H54 (cell line): Measurements from ENCODE around the gene NTSR1.

Experiments
- DNase-seq: peaks from one replicate; pipeline ENCODE4 v3.0.0; 2011; ENCODE audit warnings: low spot score, mixed read lengths; ENCODE audit not compliant: insufficient read length
- FAIRE-seq: peaks from 3 replicates; lab custom pipeline; 2011; peaks lifted over from hg19 to GRCh38; lab: Jason Lieb, UNC
- POLR2A ChIP-seq: IDR thresholded peaks from 2 replicates; pipeline ENCODE4 v1.6.1; 2011; ENCODE audit warnings: low read depth, mild to moderate bottlenecking, low read length

NTSR1 gene

DNA sequence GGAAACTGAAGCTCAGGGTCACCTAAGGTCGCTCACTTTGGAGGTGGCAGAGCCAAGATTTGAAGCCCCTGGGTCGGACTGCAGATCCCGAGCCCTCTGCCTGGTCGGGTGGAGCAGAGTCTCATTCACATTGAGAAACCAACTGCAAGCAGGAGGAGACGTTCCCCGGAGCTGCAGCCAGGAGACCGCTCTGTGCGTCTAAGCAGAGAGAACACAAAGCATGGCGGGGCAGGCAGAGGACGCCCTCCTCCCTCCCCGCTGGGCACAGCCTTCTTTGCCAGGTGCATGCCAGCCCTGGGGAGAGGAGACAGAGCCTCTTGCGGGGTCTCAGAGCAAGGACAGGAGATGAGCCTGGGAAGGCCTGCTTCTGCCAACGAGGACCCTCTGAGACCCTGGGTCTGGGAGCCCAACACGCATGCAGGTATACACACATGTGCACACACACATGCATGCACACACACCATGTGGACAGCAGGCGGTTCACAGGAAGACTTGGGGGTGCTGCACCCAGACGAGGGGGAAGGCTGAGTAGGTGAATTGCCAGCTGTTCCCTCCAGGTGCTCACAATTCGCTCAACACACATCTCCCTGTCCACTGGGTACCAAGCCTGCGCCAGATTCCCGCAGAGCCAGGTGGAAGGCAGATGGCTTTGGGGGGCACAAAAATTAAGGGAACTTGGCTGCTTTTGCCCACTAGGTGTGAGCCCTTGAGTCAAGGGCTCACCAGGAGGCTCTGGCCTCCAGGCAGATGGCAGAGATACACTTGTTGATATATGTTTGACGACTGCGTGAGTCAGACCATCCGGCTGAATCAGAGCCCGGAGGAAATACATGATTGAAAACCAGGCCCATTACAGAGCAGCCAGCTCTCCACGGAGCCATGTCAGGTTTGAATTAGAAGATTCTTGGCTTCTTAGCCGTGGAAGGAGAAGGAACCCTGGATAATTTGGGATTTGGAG is 5.5 kb upstream of the NTSR1 start:
- peak; percentile 99 for DNase-seq
- no peak for TF ChIP-seq POLR2A
- peak; percentile 38 for FAIRE-seq

DNA sequence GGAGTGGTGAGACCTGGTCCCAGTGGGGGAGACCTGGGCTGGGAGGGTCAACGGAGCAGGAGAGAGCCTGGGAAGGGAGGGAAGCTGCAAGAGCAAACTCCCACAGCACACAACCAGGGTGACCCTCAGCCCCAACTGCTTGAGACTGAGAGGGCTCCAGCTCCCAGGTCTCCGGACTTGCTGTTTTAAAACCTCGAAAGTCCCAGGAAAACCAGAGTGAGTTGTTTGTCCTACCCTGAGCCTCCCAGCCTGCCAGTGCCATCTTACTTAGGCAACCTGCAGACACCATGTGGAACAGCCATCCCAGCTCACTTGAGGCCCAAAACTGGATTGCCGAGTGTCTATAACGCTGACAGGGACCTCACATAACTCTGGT is 4.8 kb upstream of the NTSR1 start:
- DNase-seq (no peak), FAIRE-seq (no peak)
- TF ChIP-seq POLR2A: no peak

DNA sequence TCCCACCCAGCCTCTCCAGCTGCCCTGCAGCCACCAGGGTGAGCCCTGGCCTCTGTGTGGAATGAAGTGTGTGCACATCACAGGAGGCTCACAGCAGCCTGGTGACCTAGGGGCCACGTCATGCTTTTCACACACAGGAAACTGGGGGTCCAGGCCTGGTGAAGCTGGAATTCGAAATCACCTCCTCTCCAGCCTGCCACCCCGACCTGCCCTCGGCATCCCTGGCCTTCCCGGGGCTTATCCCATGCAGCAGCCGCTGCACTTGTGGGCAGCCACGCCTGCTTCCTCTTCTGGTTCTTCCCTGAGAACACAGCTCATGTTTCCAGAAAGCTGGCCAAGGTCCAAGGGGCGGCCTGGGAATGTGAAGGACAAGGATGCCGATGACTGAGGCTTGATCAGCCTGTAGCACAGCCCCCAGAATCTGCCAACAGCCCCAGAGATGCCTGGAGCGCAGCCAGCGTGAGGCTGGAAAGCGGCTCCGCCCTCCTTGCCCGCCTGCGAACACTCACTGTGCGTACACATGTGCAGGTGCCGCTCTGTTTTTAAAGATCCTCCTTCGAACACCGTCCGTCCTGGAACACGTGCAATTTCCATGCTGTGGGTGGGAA is 4.2 kb upstream of the NTSR1 start:
- DNase-seq (peak; percentile 92), FAIRE-seq (no peak)
- peak; percentile 10; the same call in 1 of the 2 replicates for TF ChIP-seq POLR2A

GRCh38 chr20:62705627-62706026 is 3.0 kb upstream of the NTSR1 start:
- FAIRE-seq (no peak), DNase-seq (no peak)
- no peak for TF ChIP-seq POLR2A

DNA sequence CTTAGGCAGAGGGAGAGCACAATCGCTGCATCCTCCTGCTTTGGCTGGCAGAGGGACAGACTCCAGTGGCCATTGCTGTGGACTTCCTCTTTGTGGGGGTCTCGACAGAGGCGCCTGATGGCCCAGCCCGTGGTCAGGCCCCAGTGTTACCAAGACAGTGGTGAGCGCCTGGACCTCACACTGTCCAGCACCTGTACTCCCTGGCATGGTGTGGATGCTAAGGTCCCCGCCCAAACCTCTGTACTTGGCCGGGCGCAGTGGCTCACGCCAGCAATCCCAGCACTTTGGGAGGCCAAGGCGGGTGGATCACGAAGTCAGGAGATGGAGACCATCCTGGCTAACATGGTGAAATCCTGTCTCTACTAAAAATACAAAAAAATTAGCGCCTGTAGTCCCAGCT is 2.3 kb upstream of the NTSR1 start:
- TF ChIP-seq POLR2A: no peak

DNA sequence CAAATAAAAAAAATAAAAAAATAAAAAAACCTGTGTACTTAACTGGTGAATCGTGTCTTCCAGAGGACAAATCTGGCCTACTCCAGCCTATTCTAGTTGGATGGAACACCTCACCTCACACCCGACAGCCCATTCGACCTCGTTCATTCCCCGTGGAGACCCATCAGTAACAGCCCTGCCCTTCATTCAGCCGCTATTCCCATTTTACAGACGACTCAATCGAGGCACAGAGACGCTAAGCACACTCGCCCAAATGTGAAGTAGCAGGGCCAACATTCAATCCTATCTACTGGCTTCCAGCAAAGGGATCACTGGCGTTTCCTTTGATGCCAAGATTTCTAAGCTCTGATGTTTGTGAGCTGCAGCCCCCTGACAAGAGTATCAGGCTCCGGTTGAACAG is 1.8 kb upstream of the NTSR1 start:
- no peak for TF ChIP-seq POLR2A
- FAIRE-seq (no peak), DNase-seq (no peak)

More for the DNA sequence above, 2.3 kb upstream of the NTSR1 start:
- DNase-seq: no peak
- FAIRE-seq: no peak

DNA sequence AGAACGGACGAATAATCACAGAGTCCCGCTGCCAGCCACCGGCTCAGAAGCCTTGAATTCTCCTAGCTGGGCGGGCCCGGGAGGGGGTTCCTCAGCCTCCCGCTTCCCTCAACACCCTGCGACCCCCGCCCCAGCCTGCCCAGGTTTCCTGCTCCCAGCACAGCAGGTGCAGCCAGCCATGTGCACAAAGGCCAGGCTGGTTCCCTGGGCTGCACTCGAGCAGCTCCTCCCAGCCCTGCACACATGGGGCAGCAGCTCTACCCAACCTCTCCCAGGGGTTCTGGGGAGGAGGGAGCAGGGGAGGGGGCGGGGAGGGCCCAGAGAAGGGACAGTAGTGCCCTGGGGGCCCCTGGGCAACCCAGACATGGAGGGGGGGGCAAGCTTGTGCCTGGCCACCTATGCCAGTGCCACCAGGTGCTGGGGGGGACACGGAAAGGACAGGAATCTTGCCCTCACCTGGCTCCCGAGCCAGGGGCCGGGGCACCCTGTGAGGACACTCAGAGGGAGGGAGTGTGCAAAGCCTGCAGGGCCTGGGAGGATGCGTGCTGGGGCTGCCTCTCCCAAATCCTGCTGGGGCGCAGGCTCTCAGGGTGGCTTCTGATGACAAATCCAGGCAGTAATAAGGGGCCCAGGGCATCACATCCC is 1.2 kb upstream of the NTSR1 start:
- TF ChIP-seq POLR2A: no peak
- DNase-seq (no peak), FAIRE-seq (no peak)

GRCh38 chr20:62707921-62708521 is 615 bp upstream of the NTSR1 start:
- FAIRE-seq (no peak), DNase-seq (peak; percentile 56)
- TF ChIP-seq POLR2A: no peak

- FAIRE-seq (no peak), DNase-seq (no peak)
- TF ChIP-seq POLR2A: no peak
Observed at GRCh38 chr20:62709537-62709905, 885 bp downstream of the NTSR1 start.

DNA sequence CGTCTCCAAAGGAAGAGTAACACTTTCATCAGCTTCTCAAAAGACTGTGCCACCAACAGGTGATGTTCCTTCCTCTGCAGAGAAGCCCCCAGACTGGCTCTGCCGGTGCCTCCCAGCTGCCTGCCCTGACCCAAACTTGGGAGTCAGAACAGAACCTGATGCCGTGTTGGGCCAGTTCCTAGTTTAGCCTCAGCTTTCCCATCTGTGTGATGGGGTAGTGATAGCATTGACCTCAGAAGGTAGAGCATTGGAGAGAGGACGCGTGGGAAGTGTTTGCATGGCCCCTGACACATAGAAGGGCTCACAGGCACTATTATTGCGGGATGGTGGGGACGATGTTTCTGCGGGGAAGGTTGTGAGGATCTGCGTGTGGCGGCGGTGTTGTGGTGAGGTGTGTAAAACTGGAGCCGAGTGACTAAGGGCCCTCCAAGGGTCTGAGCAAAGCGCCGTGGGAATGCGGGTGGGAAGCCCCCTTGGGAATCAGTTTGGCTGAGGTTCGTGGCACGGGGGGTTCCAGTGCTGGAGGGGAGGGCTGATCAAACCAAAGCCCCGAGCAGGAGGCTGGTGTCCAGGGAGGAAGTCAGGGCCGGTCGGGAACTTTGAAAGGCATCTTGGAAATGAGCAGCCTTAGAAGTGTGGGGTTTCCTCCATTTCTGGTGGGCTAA is 1.7 kb downstream of the NTSR1 start:
- no peak for TF ChIP-seq POLR2A
- FAIRE-seq: no peak
- DNase-seq: no peak

DNA sequence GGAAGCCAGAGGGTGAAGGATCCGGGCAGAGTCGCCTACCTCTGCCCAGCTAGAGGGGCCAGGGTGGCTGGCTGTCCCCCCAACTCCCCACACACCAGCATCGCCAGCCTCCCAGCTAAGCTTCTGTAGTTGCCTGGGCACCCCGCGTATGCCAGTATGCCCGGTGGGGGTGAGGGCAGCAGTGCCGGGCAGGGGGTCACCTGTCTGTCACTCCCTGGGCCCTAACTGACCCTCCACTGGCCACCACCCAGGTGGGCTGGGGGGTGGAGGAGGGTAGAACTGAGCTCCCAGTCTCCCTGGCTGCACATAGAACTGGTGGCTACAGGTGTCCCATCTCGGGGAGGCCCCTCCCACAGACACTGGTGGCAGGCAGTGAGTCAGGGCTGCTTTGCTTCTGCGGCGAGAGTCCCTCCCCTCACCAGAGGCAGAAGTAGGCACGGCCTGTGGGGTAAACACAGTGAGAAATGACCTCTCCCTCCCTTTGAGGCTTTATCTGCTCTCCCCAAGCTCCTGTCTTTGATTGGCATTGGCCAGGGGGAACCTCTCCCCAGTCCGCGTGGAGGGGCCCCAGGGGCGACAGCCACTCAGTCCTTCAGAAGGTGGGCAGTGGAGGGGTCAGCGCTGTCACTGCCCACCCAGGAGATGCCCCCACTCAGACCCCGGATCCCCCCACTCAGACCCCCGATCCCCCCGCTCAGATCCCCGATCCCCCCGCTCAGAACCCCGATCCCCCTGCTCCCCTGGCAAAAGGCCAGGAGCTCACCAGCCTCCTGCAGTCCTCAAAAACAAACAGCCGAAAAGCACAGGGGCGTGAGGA is 2.5 kb downstream of the NTSR1 start:
- peak; percentile 98 for DNase-seq
- peak; percentile 58 for FAIRE-seq
- TF ChIP-seq POLR2A: no peak

DNA sequence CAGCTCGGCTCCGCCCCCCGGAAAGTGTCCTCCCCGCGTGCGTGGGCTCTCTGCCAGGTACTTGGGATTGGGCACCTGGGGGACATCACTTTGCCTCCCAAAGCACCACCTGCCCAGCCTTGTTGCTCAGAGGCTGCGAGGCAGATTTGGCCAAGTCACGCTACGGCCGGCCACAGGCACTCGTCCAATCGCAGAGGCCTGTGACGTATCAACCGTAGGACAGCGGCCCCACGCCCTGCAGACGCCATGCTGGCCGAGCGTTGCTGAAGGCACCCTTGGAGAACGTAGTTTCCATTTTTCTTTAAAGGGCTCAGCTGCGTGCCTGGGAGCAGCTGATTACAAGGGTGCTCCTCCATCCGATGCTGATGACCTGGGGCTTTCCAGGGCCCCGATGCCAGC is 3.1 kb downstream of the NTSR1 start:
- DNase-seq (no peak), FAIRE-seq (no peak)
- no peak for TF ChIP-seq POLR2A

GRCh38 chr20:62712606-62713005 is 4.0 kb downstream of the NTSR1 start:
- no peak for TF ChIP-seq POLR2A
- FAIRE-seq: no peak
- DNase-seq: no peak
